H1 (cell line): Measurements from ENCODE around the gene DMWD. TPM values are rescaled to one million over a fixed set of nuclear protein-coding genes. Genes with fewer than 3 reads are reported as not detected.
A peak's percentile ranks its signal among the peaks of the same experiment; 100 is the strongest.

ENCODE experiments used
- CTCF ChIA-PET: fragments of 300-600 bp; sonication (Branson Sonifier 250); formaldehyde crosslinking; loops from one replicate; lab custom pipeline; 2021; ENCODE audit not compliant: partially characterized antibody; lab: Charles Lee
- POLR2A ChIA-PET: fragments of 300-600 bp; sonication (Branson Sonifier 250); formaldehyde crosslinking; loops from one replicate; lab custom pipeline; 2021; ENCODE audit warnings: inconsistent platforms; ENCODE audit not compliant: partially characterized antibody; lab: Charles Lee
- DNase-seq, 2 experiments: peaks; one replicate each; pipeline versions ENCODE4 v3.0.0 to v3.0.0-alpha.2; 2010 to 2022; ENCODE audit warnings: low spot score in 2 of 2, low read depth in 1 of 2, mixed read lengths in 1 of 2
- FAIRE-seq: peaks from 2 replicates; lab custom pipeline; 2011; peaks lifted over from hg19 to GRCh38; lab: Jason Lieb, UNC
- H2AFZ ChIP-seq: 2 replicates; pipeline ENCODE4 v1.8.1; 2012; ENCODE audit warnings: low read length, inconsistent platforms
- H2AK5ac ChIP-seq: 2 replicates; pipeline ENCODE4 v1.6.1; 2013; ENCODE audit warnings: low read depth, low read length
- H2BK120ac ChIP-seq: replicated peaks from 2 replicates; pipeline ENCODE3; 2013; ENCODE audit warnings: low read depth, low read length, inconsistent platforms
- H2BK12ac ChIP-seq: 2 replicates; pipeline ENCODE4 v1.6.1; 2013; ENCODE audit warnings: low read depth, low read length
- H2BK15ac ChIP-seq: 2 replicates; pipeline ENCODE4 v1.6.1; 2013; ENCODE audit warnings: low read length
- H2BK20ac ChIP-seq: 2 replicates; pipeline ENCODE4 v1.6.1; 2013; ENCODE audit warnings: low read length
- H2BK5ac ChIP-seq: 2 replicates; pipeline ENCODE4 v1.6.1; 2013; ENCODE audit warnings: low read depth, low read length
- H3K14ac ChIP-seq: 2 replicates; pipeline ENCODE4 v1.6.1; 2013; ENCODE audit warnings: inconsistent platforms; ENCODE audit not compliant: insufficient read length
- H3K18ac ChIP-seq: 2 replicates; pipeline ENCODE4 v1.6.1; 2013; ENCODE audit warnings: low read length; ENCODE audit errors: extremely low read depth
- H3K23ac ChIP-seq: 2 replicates; pipeline ENCODE4 v1.6.1; 2013; ENCODE audit warnings: inconsistent platforms; ENCODE audit not compliant: insufficient read length
- H3K23me2 ChIP-seq: 2 replicates; pipeline ENCODE4 v1.6.1; 2013; ENCODE audit warnings: low read depth, low read length
- H3K27ac ChIP-seq: 2 replicates; pipeline ENCODE4 v1.6.1; 2011; ENCODE audit warnings: low read depth, low read length, inconsistent platforms
- H3K27me3 ChIP-seq, 4 experiments: replicated peaks in 1 of 4; 1 replicate in 1 of 4; 2 replicates in 3 of 4; pipeline versions ENCODE4 v1.6.1 to v1.8.1; 2011 to 2013; ENCODE audit warnings: low read length in 3 of 4, mild to moderate bottlenecking in 3 of 4, inconsistent platforms in 2 of 4, mixed read lengths in 2 of 4, moderate library complexity in 1 of 4; ENCODE audit not compliant: control insufficient read depth in 3 of 4, insufficient read depth in 3 of 4; ENCODE audit errors: extremely low read depth in 1 of 4
- H3K36me3 ChIP-seq, 4 experiments: 2 replicates each; pipeline versions ENCODE4 v1.6.1 to v1.8.1; 2011 to 2013; ENCODE audit warnings: mild to moderate bottlenecking in 4 of 4, low read length in 3 of 4, moderate library complexity in 2 of 4, control low read depth in 1 of 4, inconsistent platforms in 1 of 4; ENCODE audit not compliant: insufficient read depth in 4 of 4, control insufficient read depth in 2 of 4
- H3K4ac ChIP-seq: replicated peaks from 2 replicates; pipeline ENCODE3; 2013; ENCODE audit warnings: low read length, low read depth, mixed read lengths, inconsistent platforms; ENCODE audit not compliant: insufficient read length
- H3K4me1 ChIP-seq, 4 experiments: replicated peaks in 1 of 4; 1 replicate in 1 of 4; 2 replicates in 3 of 4; pipeline versions ENCODE4 v1.6.1 to v1.8.1; 2011 to 2013; ENCODE audit warnings: low read length in 3 of 4, inconsistent platforms in 2 of 4, mixed read lengths in 1 of 4; ENCODE audit not compliant: insufficient read depth in 4 of 4, control insufficient read depth in 3 of 4
- H3K4me2 ChIP-seq, 2 experiments: 2 replicates each; pipeline versions ENCODE4 v1.6.1 to v1.8.1; 2011 to 2013; ENCODE audit warnings: low read depth in 2 of 2, low read length in 2 of 2, control low read depth in 1 of 2, inconsistent platforms in 1 of 2, mild to moderate bottlenecking in 1 of 2; ENCODE audit not compliant: insufficient read depth in 1 of 2
- H3K4me3 ChIP-seq, 4 experiments: fragments of 200-600, 300-600 bp in 1 of 4; sonication (generic), shearing (Covaris generic), sonication (Bioruptor Twin) in 1 of 4; 2 replicates each; pipeline versions ENCODE4 v1.5.1 to v1.8.1; 2011 to 2016; ENCODE audit warnings: low read length in 4 of 4, low read depth in 3 of 4, control low read depth in 2 of 4, inconsistent platforms in 2 of 4, mild to moderate bottlenecking in 2 of 4, mixed read lengths in 1 of 4, moderate library complexity in 1 of 4; ENCODE audit not compliant: insufficient read depth in 2 of 4; ENCODE audit errors: extremely low read depth in 1 of 4
- H3K56ac ChIP-seq: replicated peaks from 2 replicates; pipeline ENCODE3; 2013; ENCODE audit warnings: low read depth, mild to moderate bottlenecking, mixed read lengths, low read length, inconsistent platforms; ENCODE audit not compliant: insufficient read length
- H3K79me1 ChIP-seq: 2 replicates; pipeline ENCODE4 v1.6.1; 2013; ENCODE audit warnings: low read depth, low read length, control low read depth
- H3K79me2 ChIP-seq, 2 experiments: 2 replicates each; pipeline versions ENCODE4 v1.6.1 to v1.8.1; 2012 to 2013; ENCODE audit warnings: low read length in 2 of 2, mild to moderate bottlenecking in 2 of 2, inconsistent platforms in 1 of 2; ENCODE audit not compliant: insufficient read depth in 2 of 2, control insufficient read depth in 1 of 2
- H3K9ac ChIP-seq, 4 experiments: replicated peaks in 1 of 4; 1 replicate in 1 of 4; 2 replicates in 3 of 4; pipeline versions ENCODE4 v1.6.1 to v1.8.1; 2011 to 2013; ENCODE audit warnings: low read depth in 3 of 4, low read length in 3 of 4, control low read depth in 2 of 4, mild to moderate bottlenecking in 2 of 4, moderate library complexity in 2 of 4, inconsistent platforms in 1 of 4; ENCODE audit errors: extremely low read depth in 1 of 4
- H3K9me3 ChIP-seq, 2 experiments: 2 replicates each; pipeline versions ENCODE4 v1.6.1 to v1.8.1; 2012 to 2013; ENCODE audit warnings: mild to moderate bottlenecking in 2 of 2, moderate library complexity in 2 of 2, control low read depth in 1 of 2, inconsistent platforms in 1 of 2, low read depth in 1 of 2, low read length in 1 of 2, mixed read lengths in 1 of 2; ENCODE audit not compliant: insufficient read depth in 2 of 2
- H4K20me1 ChIP-seq, 2 experiments: replicated peaks in 1 of 2; 2 replicates each; pipeline versions ENCODE3 to v1.8.1; 2011 to 2013; ENCODE audit warnings: inconsistent platforms in 2 of 2, low read length in 2 of 2, mild to moderate bottlenecking in 1 of 2; ENCODE audit not compliant: insufficient read depth in 2 of 2, control insufficient read depth in 1 of 2
- H4K5ac ChIP-seq: 2 replicates; pipeline ENCODE4 v1.6.1; 2013; ENCODE audit warnings: low read length, low read depth, mixed read lengths, inconsistent platforms; ENCODE audit not compliant: insufficient read length
- H4K8ac ChIP-seq: 2 replicates; pipeline ENCODE4 v1.8.0; 2013; ENCODE audit warnings: mild to moderate bottlenecking, moderate library complexity, low read length, inconsistent platforms; ENCODE audit not compliant: insufficient read depth; ENCODE audit errors: extremely low read depth
- H4K91ac ChIP-seq: replicated peaks from 2 replicates; pipeline ENCODE3; 2013; ENCODE audit warnings: low read length, mixed read lengths, inconsistent platforms; ENCODE audit not compliant: insufficient read length
- RAD21 ChIP-seq, 2 experiments: IDR thresholded peaks in 1 of 2; conservative IDR thresholded peaks in 1 of 2; 2 replicates each; pipeline ENCODE4 v1.6.1; 2011; ENCODE audit warnings: low read depth in 2 of 2, low read length in 2 of 2, improper control_type of control experiment in 1 of 2, inconsistent platforms in 1 of 2, mild to moderate bottlenecking in 1 of 2, moderate library complexity in 1 of 2
- TAF1 ChIP-seq: IDR thresholded peaks from 2 replicates; pipeline ENCODE4 v1.6.1; 2011; ENCODE audit warnings: mild to moderate bottlenecking, low read depth, low read length
- TCF12 ChIP-seq: IDR thresholded peaks from 2 replicates; pipeline ENCODE4 v1.6.1; 2011; ENCODE audit warnings: low read depth, mild to moderate bottlenecking, low read length
- TEAD4 ChIP-seq: IDR thresholded peaks from 2 replicates; pipeline ENCODE4 v1.6.1; 2012; ENCODE audit warnings: low read depth, low read length, inconsistent platforms, mixed read lengths
- WGBS, 2 experiments: shearing (Covaris generic) in 1 of 2; methylation state at CpG; one replicate each; pipeline versions ENCODE4 v1.1.6 to v1.1.7; 2013 to 2015; ENCODE audit warnings: low lambda C conversion rate in 2 of 2, mixed read lengths in 2 of 2, inconsistent platforms in 1 of 2, low coverage in 1 of 2, missing lambda C conversion rate in 1 of 2; ENCODE audit not compliant: insufficient replicate concordance in 2 of 2, insufficient coverage in 1 of 2, insufficient read length in 1 of 2; ENCODE audit errors: extremely low coverage in 1 of 2, missing lambda C conversion rate in 1 of 2; 5-methylcytosine and 5-hydroxymethylcytosine counted together
- polyA plus RNA-seq, 7 experiments: library from polyadenylated mRNA; depleted of rRNA in 3 of 7; stranded (reverse) in 5 of 7; unstranded in 2 of 7; fragments of >200 nt in 5 of 7; fragments of 200-250 nt in 2 of 7; gene quantifications; 1 replicate in 5 of 7; 2 replicates in 1 of 7; 4 replicates in 1 of 7; pipeline versions ENCODE4 v1.2.1 to v1.2.3, GENCODE V29; 2011 to 2013; ENCODE audit warnings: missing spikeins in 2 of 7, mixed read lengths in 2 of 7
- total RNA-seq: library from RNA; stranded (reverse); fragmentation: NEBNext Ultra II Directional; extraction: Animal tissue kit (Norgen Biotek cat#: 25700); gene quantifications from 2 replicates; pipeline ENCODE4 v1.2.1, GENCODE V29; 2021

DMWD gene
- total and polyA plus RNA-seq, 2 of the 8 experiments (the other 6 are each of a cell fraction or from before 2014, with no cell fraction given) = 13.6 to 41.0 TPM

DNA sequence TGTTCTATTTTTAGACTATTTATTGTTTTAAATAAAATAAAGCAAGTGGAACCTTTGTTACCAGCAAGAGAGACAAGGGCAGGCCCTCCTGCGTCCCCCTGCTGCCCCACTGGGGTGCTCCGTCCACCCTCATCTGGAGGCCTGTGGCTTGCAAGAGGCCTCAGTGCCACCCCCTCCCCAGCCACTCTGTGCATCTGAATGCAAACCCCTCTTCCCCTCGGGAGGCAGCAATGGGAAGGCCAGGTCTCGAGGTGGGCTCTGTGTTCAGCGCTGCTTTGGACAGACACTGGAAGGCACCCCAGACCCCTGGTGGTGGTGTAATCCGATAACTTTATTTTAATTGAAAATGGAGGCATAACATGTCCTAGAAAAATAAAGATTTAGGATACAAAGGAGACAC is 28.2 kb downstream of the DMWD start:
- H3K23me2 ChIP-seq = peaks cover 15% of the 10 kb centered on the region
- H3K4ac ChIP-seq = peak overlapping the region; percentile 80
- no peak overlapping the region for H4K5ac ChIP-seq
- H3K27ac ChIP-seq = no peak overlapping the region
- no peaks in the 10 kb centered on the region for H3K36me3 ChIP-seq
- 0 out of 2 replicates have a peak overlapping the region, but pooled peaks have one; percentile 96 for H2BK12ac ChIP-seq
- no peak overlapping the region for H2BK15ac ChIP-seq
- TF ChIP-seq RAD21 (IDR thresholded peaks at IDR 0.05 in 1 of 2, conservative IDR thresholded peaks at IDR 0.05 in 1 of 2; ENCODE audit: low read depth in 2 of 2, low read length in 2 of 2) = 0 out of 4 replicates have a peak, but pooled peaks of 1 of the 2 experiments have one; percentile 4
- no peak for TF ChIP-seq TCF12
- no peak for TF ChIP-seq TEAD4
- TF ChIP-seq TAF1 = no peak
- no peak overlapping the region for H2BK120ac ChIP-seq
- H2AK5ac ChIP-seq = no peak overlapping the region
- peak overlapping the region; percentile 81; the same call in 1 of the 2 replicates for H2BK5ac ChIP-seq
- H2BK20ac ChIP-seq = no peak overlapping the region
- H3K4me3 ChIP-seq = peak overlapping the region in 1 of 4 experiments; percentile 36; a peak in 2 of 8 replicates
- H3K27me3 ChIP-seq = peaks cover 0 to 2% (median under 1%) of the 10 kb centered on the region in 4 experiments; a peak in 1 of 7 replicates
- H3K79me2 ChIP-seq = no peaks in the 10 kb centered on the region
- H3K23ac ChIP-seq = no peak overlapping the region
- no peak overlapping the region; the same call in 1 of the 2 replicates for H4K8ac ChIP-seq
- H3K9ac ChIP-seq = no peak overlapping the region
- peak overlapping the region; percentile 19 to 41 for H3K4me2 ChIP-seq
- FAIRE-seq (no peak), DNase-seq (peak in 1 of 2 experiments; percentile 63)
- H3K4me1 ChIP-seq = peaks cover 7 to 37% (median 26%) of the 10 kb centered on the region in 4 experiments
- ChIA-PET POLR2A (interaction anchor here (0.6 to 16.2 kb wide), 12 partner anchors 9 to 122 kb away, joined by 3 to 284 read pairs (median 4); partner anchors contain the start of genes FBXO46, IRF2BP1, MEIOSIN and QPCTL), CTCF (interaction anchor here (0.7 to 2.4 kb wide), 7 partner anchors 10 to 72 kb away, joined by 3 to 14 read pairs (median 3); partner anchors contain the start of gene QPCTL)
- no peak overlapping the region for H4K91ac ChIP-seq
- peaks cover 0 to 3% of the 10 kb centered on the region in 2 experiments for H4K20me1 ChIP-seq
- H3K14ac ChIP-seq = no peak overlapping the region
- WGBS, 2 experiments = 42% methylated on average over 6 of the region's 6 CpGs; no CpG with 5 or more reads in 1 of the 2 experiments
- H2AFZ ChIP-seq = no peak overlapping the region
- H3K79me1 ChIP-seq = no peaks in the 10 kb centered on the region
- peak overlapping the region; percentile 87; the same call in 1 of the 2 replicates for H3K18ac ChIP-seq
- no peak overlapping the region for H3K56ac ChIP-seq
- no peaks in the 10 kb centered on the region for H3K9me3 ChIP-seq
